HCT116 (cell line): ENCODE measurements around the gene GDF10. TPM values are rescaled to one million over a fixed set of nuclear protein-coding genes. Genes with fewer than 3 reads are reported as not detected.

Experiments
- ATAC-seq: fragments of 200-7000 bp; cut with Tn5 transposase; 2 replicates; pipeline ENCODE4 v1.9.1; 2020; ENCODE audit warnings: mild to moderate bottlenecking, moderate library complexity
- BruUV-seq: library from RNA; stranded (reverse); fragments of 400-500 nt; replicated peaks from 2 replicates; lab custom pipeline; 2021; lab: Mats Ljungman, UMichigan
- CTCF ChIA-PET: fragments of 300-600 bp; sonication (Branson Sonifier 250); formaldehyde crosslinking; loops from one replicate; lab custom pipeline; 2021; ENCODE audit warnings: antibody characterized with exemption; lab: Charles Lee
- POLR2A ChIA-PET: fragments of 300-600, 350-600 bp; sonication (Branson Sonifier 250); formaldehyde crosslinking; loops from one replicate; lab custom pipeline; 2021; ENCODE audit warnings: antibody characterized with exemption; lab: Charles Lee
- RAD21 ChIA-PET, 2 experiments: fragments of 300-600 bp; sonication (Branson Sonifier 250); formaldehyde crosslinking; loops; one replicate each; lab custom pipeline; 2023; ENCODE audit warnings: low total read pairs in 2 of 2; ENCODE audit not compliant: uncharacterized antibody in 2 of 2, unreplicated experiment in 2 of 2, low non-redundant PET in 1 of 2; lab: Charles Lee
- DNase-seq: peaks from one replicate; pipeline ENCODE4 v3.0.0-alpha.2; 2010; ENCODE audit warnings: low read depth, low spot score
- H2AFZ ChIP-seq: fragments of 200-600 bp; shearing (Covaris generic), sonication (generic); 2 replicates; pipeline ENCODE4 v1.6.1; 2017; ENCODE audit warnings: low read depth, mixed run types, mixed read lengths, antibody characterized with exemption, low read length; ENCODE audit not compliant: poor library complexity, severe bottlenecking
- H3K27ac ChIP-seq: 2 replicates; pipeline ENCODE4 v1.5.1; 2012; ENCODE audit warnings: low read depth, low read length
- H3K27me3 ChIP-seq: fragments of 200-600 bp; sonication (generic); 2 replicates; pipeline ENCODE4 v1.6.1; 2016; ENCODE audit warnings: mixed run types, low read length, mixed read lengths; ENCODE audit not compliant: insufficient read depth
- H3K36me3 ChIP-seq, 2 experiments: fragments of 200-500 bp in 1 of 2; fragments of 200-600 bp in 1 of 2; sonication (Bioruptor generic) in 1 of 2; sonication (generic) in 1 of 2; 2 replicates each; pipeline versions ENCODE4 v1.5.1 to v1.6.1; 2014 to 2016; ENCODE audit warnings: low read length in 2 of 2, inconsistent platforms in 1 of 2, mixed read lengths in 1 of 2, mixed run types in 1 of 2; ENCODE audit not compliant: insufficient read depth in 2 of 2, control insufficient read depth in 1 of 2
- H3K4me1 ChIP-seq, 2 experiments: fragments of 200-600 bp in 1 of 2; sonication (generic) in 1 of 2; 2 replicates each; pipeline versions ENCODE4 v1.5.1 to v1.6.1; 2012 to 2017; ENCODE audit warnings: low read length in 2 of 2, inconsistent platforms in 1 of 2, mild to moderate bottlenecking in 1 of 2, mixed read lengths in 1 of 2, mixed run types in 1 of 2, moderate library complexity in 1 of 2; ENCODE audit not compliant: insufficient read depth in 2 of 2, control insufficient read depth in 1 of 2
- H3K4me2 ChIP-seq: fragments of 200-600 bp; sonication (generic); 2 replicates; pipeline ENCODE4 v1.6.1; 2017; ENCODE audit warnings: mixed run types, low read length, mixed read lengths
- H3K4me3 ChIP-seq, 2 experiments: fragments of 200-600 bp in 1 of 2; sonication (generic) in 1 of 2; replicated peaks in 1 of 2; 2 replicates each; pipeline ENCODE4 v1.5.1; 2011 to 2016; ENCODE audit warnings: low read length in 2 of 2, control low read depth in 1 of 2, low read depth in 1 of 2, mild to moderate bottlenecking in 1 of 2, mixed read lengths in 1 of 2, mixed run types in 1 of 2
- H3K79me2 ChIP-seq: fragments of 200-600 bp; sonication (generic); 2 replicates; pipeline ENCODE4 v1.6.1; 2017; ENCODE audit warnings: mild to moderate bottlenecking, mixed run types, low read length, moderate library complexity, mixed read lengths; ENCODE audit not compliant: insufficient read depth
- H3K9ac ChIP-seq: fragments of 200-600 bp; sonication (generic); 2 replicates; pipeline ENCODE4 v1.6.1; 2016; ENCODE audit warnings: low read length, mixed read lengths
- H3K9me2 ChIP-seq: fragments of 200-600 bp; sonication (generic), shearing (Covaris generic); 2 replicates; pipeline ENCODE4 v1.6.1; 2017; ENCODE audit warnings: mixed run types, mild to moderate bottlenecking, moderate library complexity; ENCODE audit not compliant: insufficient read depth
- H3K9me3 ChIP-seq, 2 experiments: fragments of 200-500 bp in 1 of 2; fragments of 200-600 bp in 1 of 2; sonication (Bioruptor generic) in 1 of 2; sonication (generic) in 1 of 2; 2 replicates each; pipeline ENCODE4 v1.6.1; 2014 to 2017; ENCODE audit warnings: low read length in 2 of 2, mixed read lengths in 2 of 2, inconsistent platforms in 1 of 2, low read depth in 1 of 2, mild to moderate bottlenecking in 1 of 2, mixed run types in 1 of 2, moderate library complexity in 1 of 2; ENCODE audit not compliant: control insufficient read depth in 1 of 2, insufficient read depth in 1 of 2
- H4K20me1 ChIP-seq: fragments of 200-600 bp; sonication (generic), shearing (Covaris generic); 2 replicates; pipeline ENCODE4 v1.6.1; 2017; ENCODE audit warnings: mixed run types, mild to moderate bottlenecking, moderate library complexity; ENCODE audit not compliant: insufficient read depth
- ATF3 ChIP-seq: IDR thresholded peaks from 2 replicates; pipeline ENCODE4 v1.6.1; 2012
- EGR1 ChIP-seq: IDR thresholded peaks from 2 replicates; pipeline ENCODE4 v1.6.1; 2012; ENCODE audit warnings: low read depth
- EZH2phosphoT487 ChIP-seq: fragments of 200-600 bp; IDR thresholded peaks from 2 replicates; pipeline ENCODE4 v1.6.1; 2018; ENCODE audit warnings: antibody characterized with exemption, borderline replicate concordance
- POLR2A ChIP-seq: IDR thresholded peaks from 2 replicates; pipeline ENCODE4 v1.7.0; 2011; ENCODE audit warnings: borderline replicate concordance; ENCODE audit not compliant: insufficient read depth, insufficient read length; ENCODE audit errors: extremely low read depth
- RAD21 ChIP-seq: IDR thresholded peaks from 2 replicates; pipeline ENCODE4 v1.6.1; 2012; ENCODE audit warnings: low read depth, mild to moderate bottlenecking
- REST ChIP-seq: IDR thresholded peaks from 2 replicates; pipeline ENCODE4 v1.6.1; 2012; ENCODE audit warnings: low read depth
- SRF ChIP-seq: IDR thresholded peaks from 2 replicates; pipeline ENCODE4 v1.6.1; 2012; ENCODE audit warnings: low read depth
- TCF7L2 ChIP-seq: IDR thresholded peaks from 2 replicates; pipeline ENCODE4 v1.7.0; 2011; ENCODE audit warnings: borderline replicate concordance, inconsistent platforms; ENCODE audit not compliant: insufficient read depth, insufficient read length; ENCODE audit errors: extremely low read depth
- ZFX ChIP-seq: fragments of 450-650 bp; IDR thresholded peaks from 2 replicates; pipeline ENCODE4 v1.6.1; 2017
- intact Hi-C: fragments of 100-400 bp; cut with micrococcal nuclease; formaldehyde crosslinking; loops from 2 replicates; pipeline ENCODE4 v1.10.0; 2022
- total RNA-seq: library from RNA; stranded (reverse); gene quantifications from one replicate; pipeline ENCODE4 v1.2.1, GENCODE V29; 2021; ENCODE audit not compliant: unreplicated experiment
- TF ChIP-seq, protein P1 (sequence below), 3 experiments: fragments of 200-600 bp in 1 of 3; sonication (generic) in 1 of 3; IDR thresholded peaks in 2 of 3; conservative IDR thresholded peaks in 1 of 3; 2 replicates each; pipeline ENCODE4 v1.5.1; 2012 to 2017; ENCODE audit warnings: low read depth in 2 of 3, low read length in 2 of 3, antibody characterized with exemption in 1 of 3, borderline replicate concordance in 1 of 3, control low read depth in 1 of 3, mild to moderate bottlenecking in 1 of 3, mixed read lengths in 1 of 3, mixed run types in 1 of 3, moderate library complexity in 1 of 3; ENCODE audit not compliant: insufficient read depth in 1 of 3

Gene GDF10
- total RNA-seq, 1 experiment from 2014 or later, result not detected

- no peaks in the 10 kb centered on the region for H4K20me1 ChIP-seq
- ChIA-PET RAD21 (no interaction called here), POLR2A (no interaction called here), CTCF (interaction anchor here (1.7 kb wide), 1 partner anchor 13 kb away, joined by 5 read pairs; no protein-coding TSS in a partner anchor)
- no peak for ATAC-seq
- no peak for DNase-seq
- no peaks in the 10 kb centered on the region for H3K4me1 ChIP-seq
- no peak overlapping the region for H3K4me3 ChIP-seq
- H3K9me2 ChIP-seq, result no peaks in the 10 kb centered on the region
- no peak overlapping the region for H3K4me2 ChIP-seq
- no peak overlapping the region for H2AFZ ChIP-seq
- H3K79me2 ChIP-seq, result no peaks in the 10 kb centered on the region
- H3K9ac ChIP-seq, result no peak overlapping the region
- H3K9me3 ChIP-seq, result no peaks in the 10 kb centered on the region
- H3K27ac ChIP-seq, result no peak overlapping the region
- TF ChIP-seq REST, result no peak
- no peak for TF ChIP-seq ATF3
- no peak for TF ChIP-seq ZFX
- no peak for TF ChIP-seq SRF
- no peak for TF ChIP-seq EZH2phosphoT487
- no peak for TF ChIP-seq EGR1
- TF ChIP-seq TCF7L2, result no peak
- TF ChIP-seq RAD21, result no peak
- TF ChIP-seq, protein P1, sequence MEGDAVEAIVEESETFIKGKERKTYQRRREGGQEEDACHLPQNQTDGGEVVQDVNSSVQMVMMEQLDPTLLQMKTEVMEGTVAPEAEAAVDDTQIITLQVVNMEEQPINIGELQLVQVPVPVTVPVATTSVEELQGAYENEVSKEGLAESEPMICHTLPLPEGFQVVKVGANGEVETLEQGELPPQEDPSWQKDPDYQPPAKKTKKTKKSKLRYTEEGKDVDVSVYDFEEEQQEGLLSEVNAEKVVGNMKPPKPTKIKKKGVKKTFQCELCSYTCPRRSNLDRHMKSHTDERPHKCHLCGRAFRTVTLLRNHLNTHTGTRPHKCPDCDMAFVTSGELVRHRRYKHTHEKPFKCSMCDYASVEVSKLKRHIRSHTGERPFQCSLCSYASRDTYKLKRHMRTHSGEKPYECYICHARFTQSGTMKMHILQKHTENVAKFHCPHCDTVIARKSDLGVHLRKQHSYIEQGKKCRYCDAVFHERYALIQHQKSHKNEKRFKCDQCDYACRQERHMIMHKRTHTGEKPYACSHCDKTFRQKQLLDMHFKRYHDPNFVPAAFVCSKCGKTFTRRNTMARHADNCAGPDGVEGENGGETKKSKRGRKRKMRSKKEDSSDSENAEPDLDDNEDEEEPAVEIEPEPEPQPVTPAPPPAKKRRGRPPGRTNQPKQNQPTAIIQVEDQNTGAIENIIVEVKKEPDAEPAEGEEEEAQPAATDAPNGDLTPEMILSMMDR (IDR thresholded peaks at IDR 0.05 in 2 of 3, conservative IDR thresholded peaks at IDR 0.05 in 1 of 3; ENCODE audit: borderline replicate concordance in 1 of 3, insufficient read depth in 1 of 3, low read depth in 2 of 3, low read length in 2 of 3), result no peak
- no peak for TF ChIP-seq POLR2A
- no peaks in the 10 kb centered on the region for H3K36me3 ChIP-seq
- H3K27me3 ChIP-seq, result no peaks in the 10 kb centered on the region
- no TSS peak for BruUV-seq
- intact Hi-C loops, result no loop called here
Measured at GRCh38 chr10:47353351-47353750, 53.4 kb downstream of the GDF10 start.
